GM12891 (cell line): ENCODE results near the gene ITGAD.
A peak's percentile ranks its signal among the peaks of the same experiment; 100 is the strongest.
"Not testable (repeated sequence)": the region's sequence is repeated elsewhere in the genome, so short reads cannot be mapped to it uniquely, and the experiment has no call there.

Source experiments
- DNase-seq: peaks from one replicate; pipeline ENCODE4 v3.0.0; 2011; ENCODE audit warnings: low spot score; ENCODE audit not compliant: insufficient read length
- FAIRE-seq: peaks from 2 replicates; lab custom pipeline; 2011; peaks lifted over from hg19 to GRCh38; lab: Jason Lieb, UNC
- PAX5 ChIP-seq: IDR thresholded peaks from 2 replicates; pipeline ENCODE4 v1.6.1; 2011; ENCODE audit warnings: low read length, moderate library complexity, mild to moderate bottlenecking; ENCODE audit not compliant: insufficient read depth, severe bottlenecking
- POLR2A ChIP-seq: IDR thresholded peaks from 2 replicates; pipeline ENCODE4 v1.6.1; 2011; ENCODE audit warnings: low read depth, low read length, control low read depth
- POLR2AphosphoS5 ChIP-seq: IDR thresholded peaks from 2 replicates; pipeline ENCODE4 v1.6.1; 2011; ENCODE audit warnings: low read depth, low read length, control low read depth
- POU2F2 ChIP-seq: IDR thresholded peaks from 2 replicates; pipeline ENCODE4 v1.6.1; 2011; ENCODE audit warnings: low read depth, mild to moderate bottlenecking, control low read depth, low read length, moderate library complexity
- SPI1 ChIP-seq: IDR thresholded peaks from 2 replicates; pipeline ENCODE4 v1.6.1; 2011; ENCODE audit warnings: low read depth, low read length, control low read depth
- TAF1 ChIP-seq: IDR thresholded peaks from 2 replicates; pipeline ENCODE4 v1.6.1; 2011; ENCODE audit warnings: low read depth, low read length, control low read depth

ITGAD gene

GRCh38 chr16:31428638-31429247 is 35.6 kb downstream of the ITGAD start:
- DNase-seq (no peak), FAIRE-seq (no peak)
- TF ChIP-seq TAF1 (no peak), POU2F2 (no peak), PAX5 (no peak), POLR2A (no peak), POLR2AphosphoS5 (no peak), SPI1 (no peak)

- TF ChIP-seq POLR2A = no peak
- no peak for TF ChIP-seq PAX5
- TF ChIP-seq SPI1 = no peak
- no peak for FAIRE-seq
These were observed 36.2 kb downstream of the ITGAD start for GRCh38 chr16:31429314-31429713.

DNA sequence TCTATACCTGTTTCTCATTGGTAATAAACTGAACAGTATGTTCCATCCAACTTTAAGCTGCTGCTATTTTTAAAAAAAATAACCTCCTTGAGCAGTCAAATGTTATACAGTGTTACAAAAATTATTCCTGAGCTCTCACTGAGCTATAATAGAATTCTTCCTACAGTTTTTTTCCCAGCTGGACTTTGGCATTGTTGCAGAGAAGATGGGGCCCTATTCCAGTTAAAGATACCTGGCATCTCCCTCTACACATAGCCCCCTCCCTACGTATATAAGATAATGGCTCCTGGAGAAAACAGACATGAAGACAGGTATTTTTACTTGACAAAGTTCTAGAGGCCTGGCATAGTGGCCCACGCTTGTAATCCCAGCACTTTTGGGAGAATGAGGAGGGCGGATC is 36.7 kb downstream of the ITGAD start:
- DNase-seq = no peak
- no peak for TF ChIP-seq SPI1
- no peak for TF ChIP-seq POLR2AphosphoS5
- TF ChIP-seq POLR2A = no peak
- no peak for TF ChIP-seq PAX5
- TF ChIP-seq POU2F2 = no peak
- no peak for TF ChIP-seq TAF1
- no peak for FAIRE-seq

More at GRCh38 chr16:31429314-31429713, 36.2 kb downstream of the ITGAD start:
- no peak for DNase-seq

DNA sequence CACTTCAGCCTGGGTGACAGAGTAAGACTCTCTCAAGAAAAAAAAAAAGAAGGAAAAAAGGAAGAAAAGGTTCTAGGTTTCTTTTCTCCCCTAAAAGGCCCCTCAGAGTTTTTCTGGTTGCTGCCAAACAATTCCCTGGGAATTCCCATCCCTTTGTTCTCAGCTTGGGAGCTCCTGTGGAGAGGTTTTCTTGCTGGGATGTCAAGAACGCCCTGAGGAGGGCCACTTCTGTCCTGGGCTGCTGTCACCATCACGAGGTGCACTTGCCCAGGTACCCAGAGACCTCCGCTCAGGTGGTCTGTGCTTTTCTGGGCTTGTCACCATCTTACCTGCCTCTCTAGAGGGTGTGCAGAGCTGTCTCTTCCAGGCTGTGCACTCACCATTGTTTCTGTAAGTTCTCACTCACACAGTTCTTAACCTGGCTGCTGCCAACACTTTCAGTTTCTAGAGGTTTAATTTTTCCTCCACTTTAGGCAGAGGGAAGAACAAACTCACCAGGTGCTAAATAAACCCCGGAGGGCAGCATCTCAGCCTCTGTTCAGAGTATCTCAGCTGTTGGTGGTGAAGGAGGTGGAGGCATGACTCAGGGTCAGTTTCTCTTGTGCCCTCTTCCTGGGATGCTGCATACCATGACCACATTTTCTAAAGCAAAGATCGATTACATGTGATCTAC is 37.4 kb downstream of the ITGAD start:
- TF ChIP-seq POLR2AphosphoS5 = no peak
- TF ChIP-seq TAF1 = no peak
- TF ChIP-seq POU2F2 = no peak
- no peak for TF ChIP-seq POLR2A
- TF ChIP-seq SPI1 = no peak
- TF ChIP-seq PAX5 = no peak
- FAIRE-seq (no peak), DNase-seq (no peak)

DNA sequence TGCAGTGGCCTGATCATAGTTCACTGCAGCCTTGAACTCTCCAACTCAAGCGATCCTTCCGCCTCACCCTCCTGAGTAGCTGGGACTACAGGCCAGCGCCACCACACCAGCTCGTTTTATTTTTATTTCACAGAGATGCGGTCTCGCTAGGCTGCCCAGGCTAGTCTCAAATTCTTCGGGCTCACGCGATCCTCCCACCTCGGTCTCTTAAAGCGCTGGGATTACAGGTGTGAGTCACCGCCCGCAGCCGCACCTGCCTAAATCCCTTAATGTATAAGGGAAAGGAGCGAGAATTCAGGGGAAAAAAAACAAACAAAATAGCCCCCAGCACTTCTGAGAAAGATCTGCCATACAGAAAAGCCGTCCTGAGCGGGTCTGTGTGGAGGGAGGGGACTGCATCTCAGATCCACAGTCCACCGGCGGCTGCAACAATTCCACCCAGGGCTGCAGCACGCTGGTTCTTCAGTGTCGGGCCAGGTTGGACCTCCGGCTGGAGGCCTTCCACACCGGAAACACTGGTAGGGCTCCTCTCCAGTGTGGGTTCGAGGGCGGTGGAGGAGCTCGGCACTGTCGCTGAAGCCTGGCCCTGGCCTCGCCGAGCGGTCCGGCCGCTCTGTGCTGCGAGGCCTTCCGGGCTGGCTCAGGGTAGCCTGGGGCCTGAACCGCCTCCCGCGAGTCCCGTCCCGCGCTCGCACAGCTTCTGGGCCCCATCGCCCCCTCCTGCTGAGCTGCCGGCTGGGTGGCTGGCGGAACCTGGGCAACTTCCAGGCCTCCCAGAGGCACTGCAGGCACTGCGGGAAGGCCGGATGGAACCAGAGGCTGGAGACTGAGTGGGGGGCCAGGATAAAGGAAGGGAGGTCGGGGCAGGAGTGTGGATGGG is 42.4 kb downstream of the ITGAD start:
- DNase-seq = no peak
- FAIRE-seq = no peak
- TF ChIP-seq POU2F2 = no peak
- TF ChIP-seq POLR2AphosphoS5 = no peak
- TF ChIP-seq POLR2A = no peak
- no peak for TF ChIP-seq TAF1
- no peak for TF ChIP-seq PAX5
- TF ChIP-seq SPI1 = no peak

- TF ChIP-seq SPI1 (no peak), POU2F2 (no peak), POLR2AphosphoS5 (no peak), POLR2A (no peak), TAF1 (no peak), PAX5 (no peak)
- no peak for FAIRE-seq
- DNase-seq = no peak
These were observed 43.3 kb downstream of the ITGAD start for GRCh38 chr16:31436221-31437045.

DNA sequence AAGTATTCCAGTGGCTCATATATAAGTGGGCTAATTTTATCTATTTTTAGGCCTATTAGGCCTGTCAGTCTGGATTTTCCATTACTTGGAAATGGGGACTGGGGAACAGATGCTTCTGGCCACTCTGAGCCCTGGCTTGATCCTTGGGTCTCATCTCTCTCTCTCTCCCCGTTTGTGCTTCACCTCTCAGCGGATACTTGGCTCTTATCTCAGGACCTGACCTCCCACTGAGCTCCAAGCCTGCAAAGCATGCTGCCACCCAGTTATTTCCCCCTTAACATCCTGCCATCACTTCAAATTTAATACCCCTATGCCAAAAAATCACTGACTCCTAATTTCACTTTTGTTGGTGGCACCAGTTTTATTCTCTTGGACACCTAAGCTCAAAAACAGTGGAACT is 45.3 kb downstream of the ITGAD start:
- FAIRE-seq (no peak), DNase-seq (no peak)
- TF ChIP-seq POU2F2 (no peak), PAX5 (no peak), POLR2A (no peak), TAF1 (no peak), POLR2AphosphoS5 (no peak), SPI1 (no peak)

- DNase-seq = not testable (repeated sequence)
- peak; percentile 85 for FAIRE-seq
These were observed 45.9 kb downstream of the ITGAD start for GRCh38 chr16:31439023-31439422.

DNA sequence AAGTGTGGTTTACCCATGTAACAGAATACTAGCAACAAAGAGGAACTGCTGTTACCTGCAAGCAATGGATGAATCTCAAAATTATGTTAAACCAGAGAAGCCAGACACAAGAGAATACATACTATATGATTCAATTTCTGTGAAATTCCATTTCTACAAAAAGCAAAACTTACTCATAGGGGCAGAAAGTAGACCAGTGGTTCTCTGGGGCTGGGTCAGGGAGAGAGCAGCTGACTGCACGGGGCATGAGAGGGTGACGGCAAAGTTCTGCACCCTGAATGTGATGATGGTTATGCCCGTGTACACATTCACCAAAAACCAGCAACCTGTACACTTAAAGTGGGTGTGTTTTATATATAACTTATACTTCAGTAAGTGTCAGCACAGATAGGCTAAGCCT is 46.4 kb downstream of the ITGAD start:
- FAIRE-seq (peak; percentile 38), DNase-seq (no peak)
- TF ChIP-seq SPI1 (peak; percentile 12; the same call in 1 of the 2 replicates), POU2F2 (no peak)
